Adipocyte (in vitro differentiated cells): ENCODE results near the gene SLIT1.

Source experiments
- DNase-seq: peaks from one replicate; pipeline ENCODE4 v3.0.0-alpha.2; 2015; ENCODE audit warnings: low read depth
- H3K27me3 ChIP-seq: replicated peaks from 2 replicates; pipeline ENCODE4 v1.7.0; 2013; ENCODE audit warnings: mild to moderate bottlenecking, low read length, moderate library complexity; ENCODE audit not compliant: control insufficient read depth, insufficient read depth
- H3K36me3 ChIP-seq: 2 replicates; pipeline ENCODE4 v1.7.0; 2013; ENCODE audit warnings: low read length, mild to moderate bottlenecking, moderate library complexity; ENCODE audit not compliant: control insufficient read depth, insufficient read depth, severe bottlenecking
- H3K4me1 ChIP-seq: 2 replicates; pipeline ENCODE4 v1.7.0; 2013; ENCODE audit warnings: mild to moderate bottlenecking, low read length, moderate library complexity; ENCODE audit not compliant: control insufficient read depth, insufficient read depth
- H3K4me3 ChIP-seq: 2 replicates; pipeline ENCODE4 v1.7.0; 2013; ENCODE audit warnings: mild to moderate bottlenecking, low read length, moderate library complexity
- H3K9ac ChIP-seq: 2 replicates; pipeline ENCODE4 v1.7.0; 2013; ENCODE audit warnings: mild to moderate bottlenecking, low read length, moderate library complexity
- H3K9me3 ChIP-seq: 2 replicates; pipeline ENCODE4 v1.7.0; 2013; ENCODE audit warnings: mild to moderate bottlenecking, low read length, moderate library complexity; ENCODE audit not compliant: control insufficient read depth

Gene SLIT1

DNA sequence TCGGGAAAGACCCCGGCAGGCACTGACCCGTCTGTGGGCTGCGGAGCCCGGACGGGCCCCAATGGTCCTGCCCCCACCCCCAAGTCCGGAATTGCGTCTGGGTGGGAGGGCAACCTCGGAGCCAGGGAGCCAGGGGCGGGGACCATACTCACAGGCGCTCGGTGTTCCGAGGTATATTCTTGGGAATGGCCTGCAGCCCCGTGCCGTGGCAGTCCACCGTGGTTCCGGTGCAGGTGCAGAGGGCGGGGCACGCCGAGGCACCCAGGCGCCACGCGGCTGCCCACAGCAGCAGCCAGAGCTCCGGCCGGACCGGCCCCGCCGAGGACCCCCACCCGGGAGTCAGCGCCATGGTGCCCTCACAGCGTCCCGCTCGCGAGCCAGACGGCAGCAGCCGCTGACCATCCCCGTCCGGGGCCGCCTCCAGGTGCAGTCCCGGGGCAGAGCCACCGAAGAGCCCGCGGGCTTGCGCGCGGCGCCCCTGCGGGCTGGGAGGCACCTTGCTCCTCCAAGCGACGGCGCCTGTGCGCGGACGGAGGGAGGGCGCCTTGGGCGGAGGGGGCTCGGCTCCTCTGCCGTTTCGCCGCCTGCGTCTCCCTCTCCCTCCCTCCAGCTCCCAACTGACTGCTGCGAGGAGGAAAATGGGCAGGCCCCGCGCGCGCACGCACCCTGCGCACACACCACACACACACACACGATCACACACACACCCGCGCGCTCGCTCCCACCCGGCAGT lies at the start of gene SLIT1:
TSS of gene SLIT1 (minus strand) at position 634 of the 733 bp plus-strand sequence. CDS start at position 349, 285 bp downstream.
- Histone ChIP-seq H3K27me3 (peaks cover 77% of the 10 kb centered on the region), H3K36me3 (no peaks in the 10 kb centered on the region), H3K9me3 (peaks cover 1% of the 10 kb centered on the region), H3K9ac (no peak within 1 kb of the TSS), H3K4me1 (no peaks in the 10 kb centered on the region), H3K4me3 (no peak within 1 kb of the TSS)
- no peak for DNase-seq

DNA sequence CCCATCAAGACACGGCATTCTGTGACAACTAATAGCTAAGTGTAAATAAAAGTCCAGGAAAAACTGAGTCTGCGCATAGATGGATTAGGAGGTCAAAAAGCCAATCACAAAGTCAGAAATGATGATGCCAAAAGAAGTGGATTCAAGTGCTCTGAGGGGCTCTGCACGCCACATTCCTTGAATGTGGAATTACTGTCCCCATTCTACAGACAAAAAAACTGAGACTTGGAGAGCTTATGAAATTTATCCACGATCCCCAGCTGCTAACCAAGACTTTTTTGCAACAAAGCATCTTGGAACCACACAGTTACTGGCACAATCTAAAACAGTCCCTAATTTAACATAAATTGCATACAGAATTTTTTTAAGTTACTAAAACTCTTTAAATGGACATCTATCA lies 49.6 kb upstream of the SLIT1 start:
- peaks cover 3% of the 10 kb centered on the region for H3K4me1 ChIP-seq
- H3K4me3 ChIP-seq: no peak overlapping the region
- no peaks in the 10 kb centered on the region for H3K27me3 ChIP-seq
- no peak overlapping the region for H3K9ac ChIP-seq
- no peak for DNase-seq
- no peaks in the 10 kb centered on the region for H3K36me3 ChIP-seq
- no peaks in the 10 kb centered on the region for H3K9me3 ChIP-seq

DNA sequence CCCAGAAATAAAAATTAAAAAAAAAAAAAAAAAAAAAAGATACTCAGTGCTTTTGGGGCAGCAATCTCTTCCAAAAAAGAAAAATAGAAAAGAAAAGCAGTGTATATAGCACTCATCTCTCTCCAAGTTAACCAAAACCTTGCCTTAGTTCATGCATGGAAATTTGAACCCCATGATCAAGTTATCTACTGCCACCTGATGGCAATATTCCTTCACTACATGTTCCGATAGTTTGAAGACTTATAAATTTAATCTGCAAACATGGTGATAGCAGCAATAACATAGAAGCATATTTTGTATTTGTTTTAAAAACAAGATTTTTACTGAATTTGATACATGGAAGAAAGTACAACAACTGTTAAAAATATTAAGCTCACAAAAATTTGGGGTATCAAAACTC lies 48.6 kb upstream of the SLIT1 start:
- DNase-seq: peak; percentile 68
- H3K4me1 ChIP-seq: peaks cover 12% of the 10 kb centered on the region
- no peak overlapping the region for H3K9ac ChIP-seq
- H3K9me3 ChIP-seq: no peaks in the 10 kb centered on the region
- no peaks in the 10 kb centered on the region for H3K36me3 ChIP-seq
- no peaks in the 10 kb centered on the region for H3K27me3 ChIP-seq
- H3K4me3 ChIP-seq: no peak overlapping the region

DNA sequence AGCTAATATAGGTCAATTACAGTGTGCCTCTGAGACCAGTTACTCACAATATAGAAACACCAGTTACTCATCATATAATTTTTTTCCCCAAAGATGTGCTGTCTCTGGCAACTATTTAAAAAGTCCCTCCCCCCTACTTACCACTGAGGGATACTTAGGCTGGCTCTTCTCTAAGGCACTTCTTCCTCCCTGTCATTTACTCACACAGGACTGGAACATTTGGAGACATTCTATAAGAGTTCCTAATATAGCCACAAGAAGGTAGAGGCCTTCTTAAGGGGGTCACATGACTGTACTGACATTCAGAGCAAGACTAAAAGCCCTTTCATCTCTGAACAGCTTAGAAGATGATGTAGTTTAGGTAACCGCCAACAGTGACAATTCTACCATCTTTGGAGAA lies 44.4 kb upstream of the SLIT1 start:
- H3K9me3 ChIP-seq: no peaks in the 10 kb centered on the region
- H3K4me1 ChIP-seq: peaks cover 11% of the 10 kb centered on the region
- H3K4me3 ChIP-seq: no peak overlapping the region
- no peaks in the 10 kb centered on the region for H3K27me3 ChIP-seq
- H3K9ac ChIP-seq: no peak overlapping the region
- no peaks in the 10 kb centered on the region for H3K36me3 ChIP-seq
- no peak for DNase-seq

GRCh38 chr10:97229322-97230015 lies 43.7 kb upstream of the SLIT1 start:
- peak; percentile 15 for DNase-seq
- no peaks in the 10 kb centered on the region for H3K36me3 ChIP-seq

GRCh38 chr10:97228775-97229157 lies 43.0 kb upstream of the SLIT1 start:
- H3K9me3 ChIP-seq: no peaks in the 10 kb centered on the region
- H3K9ac ChIP-seq: no peak overlapping the region
- peaks cover 21% of the 10 kb centered on the region for H3K4me1 ChIP-seq
- no peaks in the 10 kb centered on the region for H3K36me3 ChIP-seq
- no peaks in the 10 kb centered on the region for H3K27me3 ChIP-seq
- DNase-seq: no peak
- H3K4me3 ChIP-seq: no peak overlapping the region

More at GRCh38 chr10:97229322-97230015, 43.7 kb upstream of the SLIT1 start:
- Histone ChIP-seq H3K4me3 (no peak overlapping the region), H3K27me3 (no peaks in the 10 kb centered on the region), H3K9ac (no peak overlapping the region), H3K9me3 (no peaks in the 10 kb centered on the region), H3K4me1 (peaks cover 18% of the 10 kb centered on the region)

GRCh38 chr10:97228130-97228774 lies 42.5 kb upstream of the SLIT1 start:
- Histone ChIP-seq H3K9ac (no peak overlapping the region), H3K36me3 (no peaks in the 10 kb centered on the region), H3K4me1 (peaks cover 21% of the 10 kb centered on the region), H3K9me3 (no peaks in the 10 kb centered on the region), H3K27me3 (no peaks in the 10 kb centered on the region), H3K4me3 (no peak overlapping the region)
- DNase-seq: no peak

DNA sequence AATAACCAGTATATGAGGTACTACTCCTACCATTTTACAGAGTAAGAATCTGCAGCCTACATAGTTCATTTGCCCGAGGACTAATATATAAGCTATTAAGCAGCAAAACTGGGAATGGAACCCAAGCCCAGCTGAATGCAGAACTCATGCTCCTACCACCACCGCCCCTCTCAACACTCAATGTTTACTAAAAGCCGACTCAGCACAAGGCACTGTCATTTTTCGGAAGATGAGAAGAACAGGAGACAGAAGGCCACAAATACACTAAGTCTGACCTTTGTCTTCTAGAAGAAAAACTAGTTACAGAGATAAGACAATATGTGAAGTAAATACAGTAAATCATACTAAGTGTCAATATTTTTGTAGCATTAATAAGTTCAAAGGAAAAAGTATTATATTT lies 40.6 kb upstream of the SLIT1 start:
- peaks cover 21% of the 10 kb centered on the region for H3K4me1 ChIP-seq
- H3K27me3 ChIP-seq: no peaks in the 10 kb centered on the region
- H3K36me3 ChIP-seq: no peaks in the 10 kb centered on the region
- no peak overlapping the region for H3K9ac ChIP-seq
- H3K9me3 ChIP-seq: no peaks in the 10 kb centered on the region
- H3K4me3 ChIP-seq: no peak overlapping the region
- no peak for DNase-seq

DNA sequence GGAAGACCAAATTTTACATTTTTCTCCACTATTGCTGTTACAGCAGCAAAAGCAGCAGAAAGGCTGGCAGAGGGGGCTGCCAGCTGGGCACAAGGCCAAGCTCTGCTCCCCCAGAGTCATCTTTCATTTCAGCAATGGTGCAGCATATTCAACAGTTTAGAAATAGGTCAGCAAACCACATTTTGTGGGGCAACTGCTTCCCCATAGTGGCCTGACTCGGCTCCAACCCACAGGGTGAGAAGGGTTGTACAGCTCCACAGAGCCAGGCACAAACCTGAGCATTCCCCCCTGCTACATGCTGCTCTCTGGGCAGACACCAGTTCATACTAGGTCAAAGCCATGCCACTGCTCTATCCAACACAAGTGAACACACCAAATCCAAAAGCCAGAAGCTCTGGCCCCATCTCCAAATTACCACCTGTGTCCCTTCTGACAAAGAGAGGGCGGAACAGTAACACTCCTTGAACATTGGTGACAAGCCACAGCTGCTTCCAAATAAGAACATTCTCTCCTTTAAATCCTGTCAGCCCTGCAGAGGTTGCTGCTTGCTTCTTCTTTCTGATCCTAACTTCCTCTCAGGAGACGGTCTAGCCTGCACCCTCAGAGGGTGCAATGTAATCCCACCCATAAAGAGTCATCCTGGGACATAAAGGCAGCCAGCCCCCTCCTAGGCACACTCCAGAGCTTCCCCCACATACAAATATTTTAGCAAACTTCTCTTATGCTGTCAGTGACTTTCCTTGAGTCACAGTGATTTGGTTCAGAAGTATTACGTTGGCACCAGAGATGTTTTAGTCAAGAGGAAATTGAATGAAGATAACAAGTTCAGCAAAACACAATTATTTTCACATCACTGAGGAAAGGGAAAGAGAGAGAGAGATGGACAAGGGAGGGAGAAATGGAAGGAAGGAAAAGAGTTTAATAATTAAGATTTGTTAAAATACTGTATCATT lies 39.0 kb upstream of the SLIT1 start:
- Histone ChIP-seq H3K4me3 (no peak overlapping the region), H3K4me1 (peaks cover 15% of the 10 kb centered on the region), H3K27me3 (no peaks in the 10 kb centered on the region), H3K36me3 (no peaks in the 10 kb centered on the region), H3K9ac (no peak overlapping the region), H3K9me3 (no peaks in the 10 kb centered on the region)
- DNase-seq: no peak

- Histone ChIP-seq H3K27me3 (no peaks in the 10 kb centered on the region), H3K9me3 (no peaks in the 10 kb centered on the region), H3K9ac (no peak overlapping the region), H3K36me3 (no peaks in the 10 kb centered on the region), H3K4me3 (no peak overlapping the region), H3K4me1 (peaks cover 16% of the 10 kb centered on the region)
- DNase-seq: no peak
Observed at GRCh38 chr10:97222326-97222961, 36.7 kb upstream of the SLIT1 start.
